GM19452 (cell line): Measurements from ENCODE around the gene SAG.

Experiments used
- ATAC-seq: cut with Tn5 transposase; IDR thresholded peaks from one replicate; pipeline ENCODE4 v1.9.1; 2021; ENCODE audit not compliant: unreplicated experiment

SAG gene

GRCh38 chr2:233307565-233307964, at the start of gene SAG:
Gene SAG (plus strand): TSS chr2:233307816. CDS start chr2:233309190, 1,374 bp downstream.
- ATAC-seq, result no peak

- ATAC-seq, result no peak
Measured at GRCh38 chr2:233258211-233258610, 49.4 kb upstream of the SAG start.

- ATAC-seq, result no peak
Measured at GRCh38 chr2:233259730-233260129, 47.9 kb upstream of the SAG start.

- no peak for ATAC-seq
Measured at GRCh38 chr2:233260661-233261060, 47.0 kb upstream of the SAG start.

GRCh38 chr2:233261819-233262555, 45.6 kb upstream of the SAG start:
- peak; percentile 72 for ATAC-seq

- no peak for ATAC-seq
Measured at GRCh38 chr2:233262562-233262961, 45.1 kb upstream of the SAG start.

- no peak for ATAC-seq
Measured at GRCh38 chr2:233263045-233263570, 44.5 kb upstream of the SAG start.

GRCh38 chr2:233264667-233265066, 42.9 kb upstream of the SAG start:
- ATAC-seq, result no peak

GRCh38 chr2:233265899-233266431, 41.7 kb upstream of the SAG start:
- ATAC-seq, result no peak

GRCh38 chr2:233266481-233266880, 41.1 kb upstream of the SAG start:
- no peak for ATAC-seq

GRCh38 chr2:233267516-233268245, 39.9 kb upstream of the SAG start:
- ATAC-seq, result peak; percentile 86

GRCh38 chr2:233270366-233270765, 37.2 kb upstream of the SAG start:
- ATAC-seq, result no peak

- ATAC-seq, result no peak
Measured at GRCh38 chr2:233270951-233271350, 36.7 kb upstream of the SAG start.

- ATAC-seq, result no peak
Measured at GRCh38 chr2:233271693-233272092, 35.9 kb upstream of the SAG start.

GRCh38 chr2:233273120-233273519, 34.5 kb upstream of the SAG start:
- no peak for ATAC-seq

GRCh38 chr2:233275223-233275622, 32.4 kb upstream of the SAG start:
- no peak for ATAC-seq

- no peak for ATAC-seq
Measured at GRCh38 chr2:233278921-233279320, 28.7 kb upstream of the SAG start.

GRCh38 chr2:233280114-233280693, 27.4 kb upstream of the SAG start:
- no peak for ATAC-seq

- no peak for ATAC-seq
Measured at GRCh38 chr2:233281553-233281952, 26.1 kb upstream of the SAG start.

- no peak for ATAC-seq
Measured at GRCh38 chr2:233281992-233282603, 25.5 kb upstream of the SAG start.

- no peak for ATAC-seq
Measured at GRCh38 chr2:233285921-233286320, 21.7 kb upstream of the SAG start.
